GM23338 (cell line): ENCODE data around the gene TTC23. TPM values are rescaled to one million over a fixed set of nuclear protein-coding genes. Genes with fewer than 3 reads are reported as not detected.

Source experiments
- ATAC-seq: fragments of 200-7000 bp; cut with Tn5 transposase; 3 replicates; pipeline ENCODE4 v1.9.1; 2020
- DNase-seq: peaks from one replicate; pipeline ENCODE4 v3.0.0-alpha.2; 2015; ENCODE audit warnings: low spot score
- H2AFZ ChIP-seq: fragments of 200-600 bp; sonication (generic); 2 replicates; pipeline ENCODE4 v1.8.0; 2016; ENCODE audit warnings: antibody characterized with exemption, mild to moderate bottlenecking, moderate library complexity
- H3F3A ChIP-seq: fragments of 200-600 bp; sonication (generic); replicated peaks from 2 replicates; pipeline ENCODE4 v1.8.0; 2017; ENCODE audit warnings: antibody characterized with exemption, mixed run types, low read depth
- H3K27ac ChIP-seq: fragments of 200-600 bp; sonication (generic); 2 replicates; pipeline ENCODE4 v1.6.1; 2016; ENCODE audit warnings: low read depth
- H3K27me3 ChIP-seq: fragments of 200-600 bp; sonication (generic); 2 replicates; pipeline ENCODE4 v1.8.0; 2016; ENCODE audit warnings: mild to moderate bottlenecking, mixed run types, moderate library complexity; ENCODE audit not compliant: insufficient read depth
- H3K36me3 ChIP-seq: fragments of 200-600 bp; sonication (generic); 2 replicates; pipeline ENCODE4 v1.8.0; 2016; ENCODE audit warnings: mild to moderate bottlenecking; ENCODE audit not compliant: insufficient read depth
- H3K4me1 ChIP-seq: fragments of 200-600 bp; sonication (generic); 2 replicates; pipeline ENCODE4 v1.8.0; 2016; ENCODE audit warnings: mild to moderate bottlenecking, moderate library complexity; ENCODE audit not compliant: insufficient read depth
- H3K4me2 ChIP-seq: fragments of 200-600 bp; sonication (generic); 2 replicates; pipeline ENCODE4 v1.7.1; 2017; ENCODE audit warnings: mixed run types
- H3K4me3 ChIP-seq: fragments of 200-600 bp; sonication (generic); 2 replicates; pipeline ENCODE4 v1.6.1; 2016; ENCODE audit warnings: mixed run types
- H3K79me2 ChIP-seq: fragments of 200-600 bp; sonication (generic); replicated peaks from 2 replicates; pipeline ENCODE4 v1.8.0; 2017; ENCODE audit warnings: mild to moderate bottlenecking; ENCODE audit not compliant: insufficient read depth
- H3K9me2 ChIP-seq: fragments of 200-600 bp; sonication (generic); 2 replicates; pipeline ENCODE4 v1.8.0; 2017; ENCODE audit not compliant: insufficient read depth
- H4K20me1 ChIP-seq: fragments of 200-600 bp; sonication (generic); replicated peaks from 2 replicates; pipeline ENCODE4 v1.8.0; 2017; ENCODE audit warnings: mild to moderate bottlenecking; ENCODE audit not compliant: insufficient read depth
- H3K27ac Mint-ChIP-seq: 2 replicates; pipeline ENCODE4 v1.8.0; 2020; ENCODE audit warnings: inconsistent platforms, mild to moderate bottlenecking, moderate library complexity, mixed read lengths
- H3K27me3 Mint-ChIP-seq: 3 replicates; pipeline ENCODE4 v1.8.0; 2022; ENCODE audit warnings: low read depth, mild to moderate bottlenecking, moderate library complexity, mixed read lengths, inconsistent platforms; ENCODE audit not compliant: insufficient read depth, poor library complexity
- H3K36me3 Mint-ChIP-seq: 3 replicates; pipeline ENCODE4 v1.8.0; 2021; ENCODE audit warnings: low read depth, mild to moderate bottlenecking, inconsistent platforms, moderate library complexity, mixed read lengths
- H3K4me1 Mint-ChIP-seq: 3 replicates; pipeline ENCODE4 v1.8.0; 2020; ENCODE audit warnings: mild to moderate bottlenecking, inconsistent platforms, mixed read lengths
- H3K4me3 Mint-ChIP-seq: 3 replicates; pipeline ENCODE4 v1.8.0; 2021; ENCODE audit warnings: moderate library complexity, mild to moderate bottlenecking, inconsistent platforms, mixed read lengths
- H3K9me3 Mint-ChIP-seq: 3 replicates; pipeline ENCODE4 v1.8.0; 2020; ENCODE audit warnings: moderate library complexity, mild to moderate bottlenecking, inconsistent platforms, mixed read lengths
- CREB1 ChIP-seq: fragments of 250-450 bp; sonication (Bioruptor Pico); IDR thresholded peaks from 2 replicates; pipeline ENCODE4 v1.5.0; 2020; ENCODE audit warnings: low read depth, mild to moderate bottlenecking, moderate library complexity
- EZH2 ChIP-seq: fragments of 200-600 bp; sonication (generic); IDR thresholded peaks from one replicate; pipeline ENCODE4 v1.8.0; 2017; ENCODE audit warnings: antibody characterized with exemption, mild to moderate bottlenecking, low read depth; ENCODE audit not compliant: unreplicated experiment
- JUNB ChIP-seq: IDR thresholded peaks from one replicate; pipeline ENCODE4 v1.6.1; 2016; ENCODE audit warnings: antibody characterized with exemption; ENCODE audit not compliant: unreplicated experiment
- REST ChIP-seq: IDR thresholded peaks from one replicate; pipeline ENCODE4 v1.6.1; 2018; ENCODE audit warnings: antibody characterized with exemption; ENCODE audit not compliant: unreplicated experiment
- ZNF331 ChIP-seq: fragments of 250-450 bp; sonication (Bioruptor Pico); IDR thresholded peaks from 2 replicates; pipeline ENCODE4 v1.5.0; 2020; ENCODE audit warnings: low read depth, mild to moderate bottlenecking, moderate library complexity
- ZNF462 ChIP-seq: fragments of 250-450 bp; sonication (Bioruptor Pico); IDR thresholded peaks from 2 replicates; pipeline ENCODE4 v1.5.0; 2020; ENCODE audit warnings: mild to moderate bottlenecking, moderate library complexity
- polyA plus RNA-seq: library from polyadenylated mRNA; unstranded; fragments of >200 nt; fragmentation: Nextera tagmentation; extraction: Ambion mirVana; gene quantifications from 2 replicates; pipeline ENCODE4 v1.2.1, GENCODE V29; 2016
- total RNA-seq: library from RNA; depleted of rRNA; stranded (reverse); fragments of >200 nt; shearing (Covaris generic); gene quantifications from 2 replicates; pipeline ENCODE4 v1.2.3, GENCODE V29; 2014

The TTC23 gene
- total and polyA plus RNA-seq, 2 experiments from 2014 or later = 6.3 to 25.2 TPM

DNA sequence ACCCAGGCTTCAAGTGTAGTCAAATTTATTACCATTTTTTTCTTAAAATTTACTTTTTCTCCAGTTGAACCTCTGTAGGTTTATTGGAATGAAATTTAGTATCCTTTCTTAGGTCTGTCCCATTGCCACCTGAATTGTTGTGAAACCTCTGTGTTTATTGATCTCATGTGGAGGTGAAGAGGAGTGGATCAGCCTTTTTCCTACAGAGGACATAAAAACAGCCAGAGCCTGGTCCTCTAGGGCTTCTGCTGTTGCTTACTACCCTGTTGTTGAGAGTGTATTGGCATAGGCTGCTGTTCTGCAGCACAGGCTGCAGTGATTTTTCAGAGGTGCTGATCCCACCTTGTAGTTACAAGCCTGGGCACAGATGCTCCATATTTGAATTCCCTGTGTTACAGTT is 46.5 kb upstream of the TTC23 start (continued):
- TF ChIP-seq REST (no peak), CREB1 (CRISPR knock-in tag) (no peak), EZH2 (no peak), ZNF331 (CRISPR knock-in tag) (no peak)

GRCh38 chr15:99291643-99292042 is 42.3 kb upstream of the TTC23 start:
- Mint-ChIP-seq H3K9me3 (peaks cover 13% of the 10 kb centered on the region), H3K27me3 (peaks cover 1% of the 10 kb centered on the region), H3K4me3 (no peak overlapping the region), H3K27ac (no peak overlapping the region), H3K4me1 (peaks cover 20% of the 10 kb centered on the region; the same call in 2 of the 3 replicates), H3K36me3 (peaks cover 26% of the 10 kb centered on the region)
- Histone ChIP-seq H3K79me2 (no peaks in the 10 kb centered on the region), H3K4me1 (peaks cover 18% of the 10 kb centered on the region; the same call in 1 of the 2 replicates), H3K4me2 (no peak overlapping the region), H3K36me3 (peaks cover 8% of the 10 kb centered on the region; the same call in 1 of the 2 replicates), H3K9me2 (no peaks in the 10 kb centered on the region), H3K27ac (no peak overlapping the region), H2AFZ (no peak overlapping the region), H3K4me3 (no peak overlapping the region), H4K20me1 (no peaks in the 10 kb centered on the region), H3K27me3 (no peaks in the 10 kb centered on the region), H3F3A (no peaks in the 10 kb centered on the region)
- TF ChIP-seq EZH2 (no peak), ZNF462 (CRISPR knock-in tag) (no peak), CREB1 (CRISPR knock-in tag) (no peak), ZNF331 (CRISPR knock-in tag) (no peak), JUNB (no peak), REST (no peak)
- no peak for DNase-seq
- no peak for ATAC-seq
